Tibial artery (tissue), 4 donors: ENCODE measurements around the gene FBXO24.

Source experiments
- DNase-seq, 2 donors: peaks; one replicate each; pipeline ENCODE4 v3.0.0-alpha.2; 2019
- H3K27ac ChIP-seq, 2 donors: fragments of 200-600 bp; sonication (generic) in 1 of 2; 1 replicate in 1 of 2; 2 replicates in 1 of 2; pipeline ENCODE4 v1.5.1; 2018 to 2019; ENCODE audit warnings: mild to moderate bottlenecking in 1 of 2
- H3K27me3 ChIP-seq, 2 donors: fragments of 200-600 bp; sonication (generic) in 1 of 2; one replicate each; pipeline versions ENCODE4 v1.5.1 to v1.6.0; 2016 to 2019
- H3K36me3 ChIP-seq, 3 donors: fragments of 200-600 bp; sonication (generic) in 2 of 3; one replicate each; pipeline ENCODE4 v1.5.1; 2016 to 2019; ENCODE audit warnings: mild to moderate bottlenecking in 2 of 3
- H3K4me1 ChIP-seq, 4 donors: fragments of 200-600 bp; sonication (generic) in 2 of 4; 1 replicate in 3 of 4; 2 replicates in 1 of 4; pipeline ENCODE4 v1.5.1; 2016 to 2019
- H3K4me3 ChIP-seq, 2 donors: fragments of 200-600 bp; sonication (generic) in 1 of 2; 1 replicate in 1 of 2; 2 replicates in 1 of 2; pipeline ENCODE4 v1.5.1; 2018 to 2019; ENCODE audit warnings: mild to moderate bottlenecking in 2 of 2
- H3K9me3 ChIP-seq, 3 donors: fragments of 200-600 bp; sonication (generic) in 1 of 3; one replicate each; pipeline ENCODE4 v1.5.1; 2016 to 2019
- CTCF ChIP-seq, 2 experiments: fragments of 200-600 bp in 1 of 2; fragments of 450-650 bp in 1 of 2; IDR thresholded peaks; one replicate each; pipeline ENCODE4 v1.5.1; 2017 to 2019; ENCODE audit warnings: antibody characterized with exemption in 2 of 2, mild to moderate bottlenecking in 1 of 2, moderate library complexity in 1 of 2
- intact Hi-C: fragments of 100-400 bp; cut with DNase I; formaldehyde crosslinking; loops from one replicate; pipeline ENCODE4 v1.15.0; 2023; ENCODE audit warnings: low total_unique reads

FBXO24 gene

GRCh38 chr7:100611983-100612729 lies 26.0 kb downstream of the FBXO24 start, which contains the start of gene MOSPD3:
Gene MOSPD3 (plus strand): TSS chr7:100612540. CDS start chr7:100612792, 252 bp downstream.
- H3K27ac ChIP-seq = peak within 1 kb of the TSS; percentile 85 to 91
- H3K27me3 ChIP-seq = no peaks in the 10 kb centered on the region
- H3K4me1 ChIP-seq = peaks cover 0 to 17% (median 13%) of the 10 kb centered on the region in 4 donors
- peak; percentile 99 for DNase-seq
- H3K9me3 ChIP-seq = no peaks in the 10 kb centered on the region
- H3K4me3 ChIP-seq = peak within 1 kb of the TSS; percentile 81 to 99
- peaks cover 0 to 27% (median 5%) of the 10 kb centered on the region in 3 donors for H3K36me3 ChIP-seq
- intact Hi-C loops = no loop called here
- peak in 1 of 2 experiments; percentile 31 for TF ChIP-seq CTCF (IDR thresholded peaks at IDR 0.05)

DNA sequence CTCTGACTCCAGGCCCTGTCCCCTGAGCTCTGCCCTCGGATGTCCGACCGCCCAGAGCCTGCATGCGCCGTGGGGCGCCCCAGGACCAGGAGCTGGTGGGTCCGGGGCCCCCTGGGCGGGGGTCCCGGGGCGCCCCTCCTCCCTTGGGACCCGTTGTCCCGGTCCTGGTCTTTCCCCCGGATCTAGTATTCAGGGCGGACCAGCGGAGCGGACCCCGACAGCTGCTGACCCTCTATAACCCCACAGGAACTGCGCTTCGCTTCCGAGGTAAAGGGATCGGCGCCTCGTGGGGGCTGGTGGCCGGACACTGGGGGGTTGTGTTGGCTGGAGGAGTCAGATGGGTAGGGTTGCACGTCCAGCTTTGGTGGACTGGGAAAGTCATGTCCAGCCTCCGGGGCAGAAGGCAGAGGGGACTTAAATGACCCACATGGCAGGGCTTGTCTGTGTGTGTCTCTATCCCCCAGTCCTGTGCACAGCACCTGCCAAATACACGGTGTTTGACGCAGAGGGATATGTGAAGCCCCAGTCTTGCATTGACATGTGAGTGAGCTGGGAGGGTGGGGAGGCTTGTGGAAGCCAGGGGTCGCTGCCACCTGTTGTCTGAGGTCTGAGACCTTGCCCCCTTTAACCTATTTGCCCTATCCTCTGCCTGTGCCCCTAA lies 26.7 kb downstream of the FBXO24 start:
- Histone ChIP-seq H3K36me3 (peaks cover 0 to 24% (median 5%) of the 10 kb centered on the region in 3 donors), H3K27me3 (no peaks in the 10 kb centered on the region), H3K4me3 (peak overlapping the region; percentile 81 to 99), H3K4me1 (peaks cover 0 to 17% (median 13%) of the 10 kb centered on the region in 4 donors), H3K9me3 (no peaks in the 10 kb centered on the region), H3K27ac (peak overlapping the region; percentile 85 to 91)
- no peak for TF ChIP-seq CTCF (IDR thresholded peaks at IDR 0.05)
- intact Hi-C loops = no loop called here
- peak; percentile 25 to 74 for DNase-seq

- no peak for TF ChIP-seq CTCF (IDR thresholded peaks at IDR 0.05)
- Histone ChIP-seq H3K9me3 (no peaks in the 10 kb centered on the region), H3K4me1 (peaks cover 0 to 17% (median 13%) of the 10 kb centered on the region in 4 donors), H3K4me3 (peak overlapping the region; percentile 81 to 99), H3K27ac (peak overlapping the region; percentile 85 to 91), H3K27me3 (no peaks in the 10 kb centered on the region), H3K36me3 (peaks cover 0 to 21% (median 5%) of the 10 kb centered on the region in 3 donors)
- DNase-seq = no peak
- intact Hi-C loops = no loop called here
These were observed 27.5 kb downstream of the FBXO24 start for GRCh38 chr7:100613412-100614175.

DNA sequence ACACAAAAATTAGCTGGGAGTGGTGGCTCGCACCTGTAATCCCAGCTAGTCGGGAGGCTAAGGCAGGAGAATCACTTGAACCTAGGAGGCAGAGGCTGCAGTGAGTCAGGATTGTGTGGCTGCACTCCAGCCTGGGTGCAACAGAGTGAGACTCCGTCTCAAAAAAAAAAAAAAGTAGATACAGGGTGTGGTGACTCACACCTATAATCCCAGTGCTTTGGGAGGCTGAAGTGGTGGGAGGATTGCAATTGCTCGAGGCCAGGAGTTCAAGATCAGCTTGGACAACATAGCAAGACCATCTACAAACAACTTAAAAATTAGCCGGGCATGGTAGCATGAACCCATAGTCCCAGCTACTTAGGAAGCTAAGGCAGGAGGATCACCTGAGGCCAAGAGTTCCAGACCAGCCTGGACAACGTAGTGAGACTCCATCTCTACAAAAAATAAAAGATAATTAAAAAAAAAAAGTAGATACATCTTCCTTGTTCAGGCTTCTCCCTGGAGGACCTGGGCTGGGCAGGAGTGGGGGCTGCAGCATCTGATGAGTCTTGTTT lies 28.3 kb downstream of the FBXO24 start:
- Histone ChIP-seq H3K27me3 (no peaks in the 10 kb centered on the region), H3K9me3 (no peaks in the 10 kb centered on the region), H3K4me1 (peaks cover 0 to 17% (median 13%) of the 10 kb centered on the region in 4 donors), H3K4me3 (no peak overlapping the region), H3K36me3 (peaks cover 0 to 21% (median 5%) of the 10 kb centered on the region in 3 donors), H3K27ac (no peak overlapping the region)
- intact Hi-C loops = no loop called here
- no peak for TF ChIP-seq CTCF (IDR thresholded peaks at IDR 0.05)
- no peak for DNase-seq

DNA sequence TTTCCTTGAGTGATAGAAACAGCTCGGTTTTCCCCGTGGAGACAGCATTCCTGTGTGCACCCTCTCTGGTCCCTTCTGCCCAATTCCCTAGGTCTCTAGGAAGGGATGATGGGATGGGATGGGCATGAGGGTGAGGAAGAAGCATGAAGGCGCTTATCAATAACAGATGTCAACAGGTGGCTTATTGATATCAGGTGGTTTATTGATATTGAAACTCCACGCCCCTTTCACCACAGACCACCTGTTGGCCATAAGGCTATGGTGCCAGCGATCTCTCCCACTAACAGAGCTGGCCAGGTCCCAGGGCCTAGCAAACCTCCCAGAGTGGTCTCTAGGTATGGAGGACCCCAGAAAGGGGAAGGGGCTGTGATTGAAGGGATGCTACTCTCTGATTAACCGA lies 34.1 kb downstream of the FBXO24 start:
- Histone ChIP-seq H3K27ac (no peak overlapping the region), H3K9me3 (no peaks in the 10 kb centered on the region), H3K36me3 (peaks cover 0 to 29% (median 1%) of the 10 kb centered on the region in 3 donors), H3K4me3 (no peak overlapping the region), H3K4me1 (no peaks in the 10 kb centered on the region), H3K27me3 (no peaks in the 10 kb centered on the region)
- no peak for DNase-seq
- no peak for TF ChIP-seq CTCF (IDR thresholded peaks at IDR 0.05)
- intact Hi-C loops = no loop called here
